K562 (cell line): ENCODE results near the gene CRTAP. TPM values are rescaled to one million over a fixed set of nuclear protein-coding genes. Genes with fewer than 3 reads are reported as not detected.

Source experiments
- ATF2 ChIP-seq: sonication (generic); formaldehyde crosslinking; IDR thresholded peaks from 2 replicates; pipeline ENCODE4 v1.8.1; 2022; ENCODE audit warnings: missing genetic modification reagents
- CC2D1A ChIP-seq: fragments of 450-650 bp; IDR thresholded peaks from 2 replicates; pipeline ENCODE4 v1.6.1; 2017; ENCODE audit warnings: mild to moderate bottlenecking
- GTF3C2 ChIP-seq: IDR thresholded peaks from 3 replicates; pipeline ENCODE4 v1.6.1; 2011; ENCODE audit warnings: borderline replicate concordance, mild to moderate bottlenecking, moderate library complexity; ENCODE audit not compliant: insufficient read length; ENCODE audit errors: extremely low read depth
- JUN ChIP-seq, 2 experiments: sonication (generic) in 1 of 2; formaldehyde crosslinking in 1 of 2; IDR thresholded peaks; 2 replicates each; pipeline versions ENCODE4 v1.6.1 to v1.8.0; 2012 to 2022; ENCODE audit warnings: borderline replicate concordance in 2 of 2, mild to moderate bottlenecking in 2 of 2, improper control_type of control experiment in 1 of 2, low read depth in 1 of 2, low read length in 1 of 2, missing genetic modification reagents in 1 of 2
- KDM1A ChIP-seq, 2 experiments: fragments of 450-650 bp; IDR thresholded peaks; 2 replicates each; pipeline ENCODE4 v1.6.1; 2016; ENCODE audit warnings: mild to moderate bottlenecking in 2 of 2
- NCOA2 ChIP-seq, 2 experiments: fragments of 450-650 bp; IDR thresholded peaks; 2 replicates each; pipeline ENCODE4 v1.6.1; 2018; ENCODE audit warnings: mild to moderate bottlenecking in 2 of 2, moderate library complexity in 1 of 2; ENCODE audit not compliant: partially characterized antibody in 2 of 2
- PATZ1 ChIP-seq: fragments of 250-450 bp; sonication (Bioruptor Pico); IDR thresholded peaks from 2 replicates; pipeline ENCODE4 v1.5.0; 2020; ENCODE audit warnings: mild to moderate bottlenecking, borderline replicate concordance
- PTRF ChIP-seq: fragments of 450-650 bp; IDR thresholded peaks from 2 replicates; pipeline ENCODE4 v1.6.1; 2016; ENCODE audit warnings: mild to moderate bottlenecking, missing genetic modification characterization, missing compliant biosample characterization
- RBM14 ChIP-seq: fragments of 200-400 bp; formaldehyde crosslinking; IDR thresholded peaks from 2 replicates; pipeline ENCODE4 v1.6.1; 2018; ENCODE audit warnings: low read depth, mild to moderate bottlenecking, low read length, moderate library complexity, borderline replicate concordance; ENCODE audit not compliant: insufficient read depth
- RBM15 ChIP-seq: fragments of 200-400 bp; formaldehyde crosslinking; IDR thresholded peaks from 2 replicates; pipeline ENCODE4 v1.6.1; 2018; ENCODE audit warnings: mild to moderate bottlenecking, low read length, moderate library complexity; ENCODE audit not compliant: insufficient read depth
- SRSF3 ChIP-seq: fragments of 200-400 bp; formaldehyde crosslinking; IDR thresholded peaks from 2 replicates; pipeline ENCODE4 v1.6.1; 2016; ENCODE audit warnings: mild to moderate bottlenecking, low read length, moderate library complexity; ENCODE audit not compliant: insufficient read depth
- ZBTB33 ChIP-seq: sonication (generic); formaldehyde crosslinking; IDR thresholded peaks from 2 replicates; pipeline ENCODE4 v1.8.1; 2023; ENCODE audit warnings: mild to moderate bottlenecking, missing genetic modification reagents
- ZNF224 ChIP-seq: sonication (generic); formaldehyde crosslinking; IDR thresholded peaks from 2 replicates; pipeline ENCODE4 v1.8.0; 2022; ENCODE audit warnings: mild to moderate bottlenecking, missing genetic modification reagents
- ZNF316 ChIP-seq: fragments of 450-650 bp; IDR thresholded peaks from 2 replicates; pipeline ENCODE4 v1.6.1; 2016
- ZNF518B ChIP-seq: fragments of 250-450 bp; sonication (Bioruptor Pico); IDR thresholded peaks from 2 replicates; pipeline ENCODE4 v1.5.0; 2021; ENCODE audit warnings: mild to moderate bottlenecking, moderate library complexity
- polyA plus RNA-seq, 8 experiments: library from polyadenylated mRNA; depleted of rRNA in 4 of 8; stranded (reverse) in 5 of 8; unstranded in 3 of 8; fragments of >200 nt; fragmentation: Nextera tagmentation in 2 of 8; fragmentation: Illumina TruSeq in 1 of 8; extraction: Ambion mirVana in 2 of 8; extraction: Trizol in 1 of 8; gene quantifications; 2 replicates each; pipeline versions ENCODE4 v1.2.1 to v1.2.3, GENCODE V29; 2011 to 2014; ENCODE audit warnings: inconsistent platforms in 1 of 8, missing spikeins in 1 of 8
- total RNA-seq, 7 experiments: library from RNA; depleted of rRNA in 6 of 7; stranded (reverse); fragments of >200 nt in 6 of 7; fragmentation: Illumina TruSeq in 2 of 7; extraction: Trizol in 2 of 7; gene quantifications; 2 replicates each; pipeline versions ENCODE4 v1.2.1 to v1.2.3, GENCODE V29; 2011 to 2021; ENCODE audit warnings: low replicate concordance in 1 of 7

CRTAP gene
- total and polyA plus RNA-seq, 9 of the 15 experiments (the other 6 are each of a cell fraction or from before 2014, with no cell fraction given), result 10.0 to 121 (median 53.0) TPM

- no peak for TF ChIP-seq ZNF518B (CRISPR knock-in tag)
- no peak for TF ChIP-seq ZBTB33 (CRISPR knock-in tag)
- no peak for TF ChIP-seq PTRF (tag)
- no peak for TF ChIP-seq ZNF224 (CRISPR knock-in tag)
- TF ChIP-seq CC2D1A, result 0 out of 2 replicates have a peak, but pooled peaks have one; percentile 21
- no peak for TF ChIP-seq ATF2
- TF ChIP-seq RBM15, result no peak
- TF ChIP-seq RBM14, result no peak
- TF ChIP-seq NCOA2 (IDR thresholded peaks at IDR 0.05; ENCODE audit: partially characterized antibody in 2 of 2), result peak in 1 of 2 experiments; percentile 50
- TF ChIP-seq KDM1A (IDR thresholded peaks at IDR 0.05), result peak; percentile 99
- TF ChIP-seq SRSF3, result no peak
- TF ChIP-seq JUN (IDR thresholded peaks at IDR 0.05; ENCODE audit: borderline replicate concordance, low read depth, low read length), result peak; percentile 88
- TF ChIP-seq JUN (CRISPR knock-in tag; IDR thresholded peaks at IDR 0.05; ENCODE audit: borderline replicate concordance), result 0 out of 2 replicates have a peak, but pooled peaks have one; percentile 31
- peak; percentile 25 for TF ChIP-seq ZNF316
- TF ChIP-seq PATZ1 (CRISPR knock-in tag), result no peak
- no peak for TF ChIP-seq GTF3C2
These were observed 46.3 kb upstream of the CRTAP start (continued) for GRCh38 chr3:33067484-33067883.
